KMS-11 (cell line): Measurements from ENCODE around the gene GSTP1.
"Not testable (repeated sequence)": the region's sequence is repeated elsewhere in the genome, so short reads cannot be mapped to it uniquely, and the experiment has no call there.

Source experiments
- H2AFZ ChIP-seq: fragments of 200-600 bp; sonication (generic); 2 replicates; pipeline ENCODE4 v1.6.1; 2016; ENCODE audit warnings: antibody characterized with exemption, mixed run types, low read depth
- H3K27ac ChIP-seq: fragments of 200-600 bp; sonication (generic); 2 replicates; pipeline ENCODE4 v1.6.1; 2016; ENCODE audit warnings: mild to moderate bottlenecking, mixed run types
- H3K27me3 ChIP-seq: fragments of 200-600 bp; sonication (generic); 2 replicates; pipeline ENCODE4 v1.6.1; 2017; ENCODE audit warnings: mild to moderate bottlenecking, low read depth, mixed run types, moderate library complexity; ENCODE audit not compliant: insufficient read depth
- H3K36me3 ChIP-seq: fragments of 200-600 bp; sonication (generic); 2 replicates; pipeline ENCODE4 v1.6.1; 2017; ENCODE audit warnings: mild to moderate bottlenecking, mixed run types; ENCODE audit not compliant: insufficient read depth
- H3K4me1 ChIP-seq: fragments of 200-600 bp; sonication (generic); 2 replicates; pipeline ENCODE4 v1.6.1; 2016; ENCODE audit warnings: mild to moderate bottlenecking, low read depth, mixed run types; ENCODE audit not compliant: poor library complexity, severe bottlenecking
- H3K4me2 ChIP-seq: fragments of 200-600 bp; sonication (generic); 2 replicates; pipeline ENCODE4 v1.7.0; 2016; ENCODE audit warnings: mild to moderate bottlenecking, mixed run types
- H3K4me3 ChIP-seq: fragments of 200-600 bp; sonication (generic); IDR thresholded peaks from 2 replicates; pipeline ENCODE4 v1.6.1; 2017; ENCODE audit warnings: low read depth, low read length, mixed read lengths; ENCODE audit not compliant: insufficient read depth
- H3K79me2 ChIP-seq: fragments of 200-600 bp; sonication (generic); 2 replicates; pipeline ENCODE4 v1.6.1; 2016; ENCODE audit warnings: low read depth, mixed run types; ENCODE audit not compliant: insufficient read depth
- H3K9ac ChIP-seq: fragments of 200-600 bp; sonication (generic); 2 replicates; pipeline ENCODE4 v1.6.1; 2016; ENCODE audit warnings: mild to moderate bottlenecking, mixed run types
- H4K20me1 ChIP-seq: fragments of 200-600 bp; sonication (generic); 2 replicates; pipeline ENCODE4 v1.6.1; 2016; ENCODE audit warnings: mild to moderate bottlenecking, mixed run types; ENCODE audit not compliant: insufficient read depth
- CTCF ChIP-seq: fragments of 200-600 bp; sonication (generic); conservative IDR thresholded peaks from 2 replicates; pipeline ENCODE4 v1.6.1; 2017; ENCODE audit warnings: low read depth, mild to moderate bottlenecking, antibody characterized with exemption, low read length, moderate library complexity, mixed read lengths

Gene GSTP1

DNA sequence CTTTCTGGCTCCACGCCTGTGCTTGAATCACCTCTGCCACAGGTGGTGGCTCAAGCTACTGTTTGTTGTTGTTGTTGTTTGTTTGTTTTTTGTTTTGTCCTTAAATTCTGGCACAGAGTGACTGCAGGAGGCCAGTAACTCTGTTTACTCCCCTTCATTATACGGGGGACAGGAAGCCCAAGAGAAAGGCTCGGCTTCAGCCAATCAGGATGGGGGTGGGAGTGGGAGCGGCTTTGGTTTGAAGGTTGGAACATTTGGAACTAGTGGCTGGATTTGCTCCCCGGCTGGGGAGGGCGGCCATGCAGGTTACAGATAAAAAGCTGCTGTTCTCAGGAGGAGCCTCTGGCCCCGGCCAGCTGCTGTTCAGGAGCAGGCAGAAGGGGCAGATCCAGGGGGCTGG is 40.6 kb upstream of the GSTP1 start:
- Histone ChIP-seq H2AFZ (no peak overlapping the region), H3K79me2 (no peaks in the 10 kb centered on the region), H3K4me2 (no peak overlapping the region), H3K4me3 (no peak overlapping the region), H3K27me3 (no peaks in the 10 kb centered on the region), H3K36me3 (no peaks in the 10 kb centered on the region), H3K4me1 (no peaks in the 10 kb centered on the region), H3K27ac (no peak overlapping the region), H4K20me1 (no peaks in the 10 kb centered on the region), H3K9ac (no peak overlapping the region)
- TF ChIP-seq CTCF = no peak

- Histone ChIP-seq H3K4me2 (no peak overlapping the region), H3K27ac (no peak overlapping the region), H3K4me1 (no peaks in the 10 kb centered on the region), H3K9ac (no peak overlapping the region), H3K36me3 (no peaks in the 10 kb centered on the region), H4K20me1 (no peaks in the 10 kb centered on the region), H3K79me2 (no peaks in the 10 kb centered on the region), H3K27me3 (no peaks in the 10 kb centered on the region), H2AFZ (no peak overlapping the region), H3K4me3 (no peak overlapping the region)
- TF ChIP-seq CTCF = no peak
Measured at GRCh38 chr11:67543585-67543984, 40.0 kb upstream of the GSTP1 start.

DNA sequence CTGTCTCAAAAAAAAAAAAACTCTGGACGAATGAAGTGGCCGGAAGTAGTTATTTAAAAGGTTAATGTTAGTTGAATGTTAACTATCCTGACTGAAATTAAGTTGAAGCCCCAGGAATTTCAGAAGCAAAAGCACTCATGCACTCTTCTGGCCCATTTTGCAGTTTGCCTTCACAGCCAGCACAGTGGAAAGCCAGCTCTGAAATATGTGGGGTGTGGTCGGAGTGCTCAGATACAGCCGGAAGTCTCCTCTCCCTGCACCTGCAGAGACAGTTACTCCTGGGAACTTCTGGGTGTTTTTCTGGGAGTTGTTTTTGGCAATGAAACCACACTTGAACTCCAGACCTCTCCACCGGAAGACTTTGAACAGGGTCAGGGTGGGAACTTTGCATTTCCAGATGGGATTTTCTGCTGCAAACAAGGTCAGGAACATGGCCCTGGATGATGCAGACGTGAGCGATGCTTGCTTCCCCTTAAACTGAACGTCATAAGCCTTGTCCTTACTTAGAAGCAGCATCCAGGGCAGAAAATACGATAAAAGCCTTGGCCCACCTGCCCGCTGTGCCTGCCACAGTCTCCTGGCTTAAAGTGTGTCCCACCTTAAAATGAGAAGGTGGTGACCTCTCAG is 38.9 kb upstream of the GSTP1 start:
- no peak overlapping the region for H3K4me3 ChIP-seq
- H4K20me1 ChIP-seq = no peaks in the 10 kb centered on the region
- no peak for TF ChIP-seq CTCF
- H3K4me2 ChIP-seq = no peak overlapping the region
- no peaks in the 10 kb centered on the region for H3K27me3 ChIP-seq
- no peak overlapping the region for H3K9ac ChIP-seq
- no peaks in the 10 kb centered on the region for H3K36me3 ChIP-seq
- H3K79me2 ChIP-seq = no peaks in the 10 kb centered on the region
- no peak overlapping the region for H3K27ac ChIP-seq
- no peak overlapping the region for H2AFZ ChIP-seq
- no peaks in the 10 kb centered on the region for H3K4me1 ChIP-seq

GRCh38 chr11:67545280-67545679 is 38.3 kb upstream of the GSTP1 start:
- Histone ChIP-seq H3K36me3 (no peaks in the 10 kb centered on the region), H3K9ac (no peak overlapping the region), H3K4me2 (no peak overlapping the region), H3K4me1 (no peaks in the 10 kb centered on the region), H3K79me2 (no peaks in the 10 kb centered on the region), H2AFZ (no peak overlapping the region), H4K20me1 (no peaks in the 10 kb centered on the region), H3K27me3 (no peaks in the 10 kb centered on the region), H3K27ac (no peak overlapping the region), H3K4me3 (no peak overlapping the region)
- TF ChIP-seq CTCF = no peak

DNA sequence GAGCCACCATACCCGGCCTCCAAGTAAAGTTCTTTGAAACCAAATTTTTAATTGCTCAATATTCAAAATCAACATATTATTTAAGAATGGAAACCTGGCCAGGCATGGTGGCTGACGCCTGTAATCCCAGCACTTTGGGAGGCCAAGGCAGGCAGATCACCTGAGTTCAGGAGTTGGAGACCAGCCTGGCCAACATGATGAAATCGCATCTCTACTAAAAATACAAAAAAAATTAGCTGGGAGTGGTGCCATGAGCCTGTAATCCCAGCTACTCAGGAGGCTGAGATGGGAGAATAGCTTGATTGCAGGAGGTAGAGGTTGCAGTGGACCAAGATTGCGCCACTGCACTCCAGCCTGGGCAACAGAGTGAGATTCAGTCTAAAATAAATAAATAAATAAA is 35.5 kb upstream of the GSTP1 start:
- not testable (repeated sequence) for H3K9ac ChIP-seq, H3K36me3 ChIP-seq, H3K79me2 ChIP-seq, H3K4me2 ChIP-seq, H3K4me3 ChIP-seq, H3K27ac ChIP-seq, H3K4me1 ChIP-seq, H4K20me1 ChIP-seq, H2AFZ ChIP-seq, H3K27me3 ChIP-seq
